Rectal smooth muscle tissue (tissue), 1 donor: ENCODE results near the gene SERGEF.

Experiments
- H3K27ac ChIP-seq: one replicate; pipeline ENCODE4 v1.7.0; 2013; ENCODE audit warnings: low read depth, low read length, inconsistent platforms
- H3K27me3 ChIP-seq: one replicate; pipeline ENCODE4 v1.7.0; 2013; ENCODE audit warnings: low read length; ENCODE audit not compliant: control insufficient read depth, insufficient read depth
- H3K36me3 ChIP-seq: one replicate; pipeline ENCODE4 v1.7.0; 2013; ENCODE audit warnings: low read length; ENCODE audit not compliant: control insufficient read depth, insufficient read depth
- H3K4me1 ChIP-seq: one replicate; pipeline ENCODE4 v1.7.0; 2013; ENCODE audit warnings: low read length; ENCODE audit not compliant: control insufficient read depth, insufficient read depth
- H3K4me3 ChIP-seq: one replicate; pipeline ENCODE4 v1.7.0; 2013; ENCODE audit warnings: low read length
- H3K9ac ChIP-seq: one replicate; pipeline ENCODE4 v1.7.0; 2013; ENCODE audit warnings: low read length

SERGEF gene

GRCh38 chr11:17989306-17989705, 23.5 kb downstream of the SERGEF start:
- no peak overlapping the region for H3K4me3 ChIP-seq
- peaks cover 6% of the 10 kb centered on the region for H3K4me1 ChIP-seq
- peaks cover 13% of the 10 kb centered on the region for H3K36me3 ChIP-seq
- H3K9ac ChIP-seq: no peak overlapping the region
- H3K27ac ChIP-seq: no peak overlapping the region
- no peaks in the 10 kb centered on the region for H3K27me3 ChIP-seq

- no peaks in the 10 kb centered on the region for H3K27me3 ChIP-seq
- H3K4me1 ChIP-seq: peaks cover 6% of the 10 kb centered on the region
- no peak overlapping the region for H3K9ac ChIP-seq
- no peak overlapping the region for H3K27ac ChIP-seq
- H3K4me3 ChIP-seq: no peak overlapping the region
- peaks cover 13% of the 10 kb centered on the region for H3K36me3 ChIP-seq
Measured at GRCh38 chr11:17988465-17988864, 24.4 kb downstream of the SERGEF start.

- Histone ChIP-seq H3K36me3 (peaks cover 13% of the 10 kb centered on the region), H3K4me1 (peaks cover 6% of the 10 kb centered on the region), H3K4me3 (no peak overlapping the region), H3K27me3 (no peaks in the 10 kb centered on the region), H3K9ac (no peak overlapping the region), H3K27ac (no peak overlapping the region)
Measured at GRCh38 chr11:17987826-17988225, 25.0 kb downstream of the SERGEF start.

GRCh38 chr11:17986711-17987220, 26.1 kb downstream of the SERGEF start:
- peaks cover 6% of the 10 kb centered on the region for H3K4me1 ChIP-seq
- H3K4me3 ChIP-seq: no peak overlapping the region
- H3K27ac ChIP-seq: no peak overlapping the region
- no peaks in the 10 kb centered on the region for H3K27me3 ChIP-seq
- peaks cover 13% of the 10 kb centered on the region for H3K36me3 ChIP-seq
- H3K9ac ChIP-seq: no peak overlapping the region

GRCh38 chr11:17986007-17986710, 26.7 kb downstream of the SERGEF start:
- Histone ChIP-seq H3K27me3 (no peaks in the 10 kb centered on the region), H3K27ac (no peak overlapping the region), H3K4me3 (no peak overlapping the region), H3K4me1 (peaks cover 6% of the 10 kb centered on the region), H3K36me3 (peaks cover 13% of the 10 kb centered on the region), H3K9ac (no peak overlapping the region)

GRCh38 chr11:17985517-17985916, 27.3 kb downstream of the SERGEF start:
- H3K27me3 ChIP-seq: no peaks in the 10 kb centered on the region
- H3K27ac ChIP-seq: no peak overlapping the region
- no peak overlapping the region for H3K4me3 ChIP-seq
- H3K4me1 ChIP-seq: peaks cover 6% of the 10 kb centered on the region
- peaks cover 13% of the 10 kb centered on the region for H3K36me3 ChIP-seq
- H3K9ac ChIP-seq: no peak overlapping the region

GRCh38 chr11:17983569-17983968, 29.3 kb downstream of the SERGEF start:
- Histone ChIP-seq H3K36me3 (peaks cover 13% of the 10 kb centered on the region), H3K27me3 (no peaks in the 10 kb centered on the region), H3K4me3 (no peak overlapping the region)

GRCh38 chr11:17979770-17980371, 33.0 kb downstream of the SERGEF start:
- Histone ChIP-seq H3K4me3 (no peak overlapping the region), H3K4me1 (no peaks in the 10 kb centered on the region), H3K36me3 (peaks cover 4% of the 10 kb centered on the region)

More at GRCh38 chr11:17983569-17983968, 29.3 kb downstream of the SERGEF start:
- Histone ChIP-seq H3K27ac (no peak overlapping the region), H3K4me1 (peaks cover 6% of the 10 kb centered on the region), H3K9ac (no peak overlapping the region)

GRCh38 chr11:17978553-17979287, 34.1 kb downstream of the SERGEF start:
- Histone ChIP-seq H3K27ac (no peak overlapping the region), H3K4me1 (no peaks in the 10 kb centered on the region), H3K9ac (no peak overlapping the region)

More at GRCh38 chr11:17979770-17980371, 33.0 kb downstream of the SERGEF start:
- H3K27ac ChIP-seq: no peak overlapping the region
- H3K27me3 ChIP-seq: no peaks in the 10 kb centered on the region
- no peak overlapping the region for H3K9ac ChIP-seq

GRCh38 chr11:17976651-17977050, 36.2 kb downstream of the SERGEF start:
- H3K27me3 ChIP-seq: no peaks in the 10 kb centered on the region
- no peak overlapping the region for H3K4me3 ChIP-seq
- no peak overlapping the region for H3K9ac ChIP-seq
- H3K36me3 ChIP-seq: peaks cover 4% of the 10 kb centered on the region
- H3K27ac ChIP-seq: no peak overlapping the region
- H3K4me1 ChIP-seq: no peaks in the 10 kb centered on the region

More at GRCh38 chr11:17978553-17979287, 34.1 kb downstream of the SERGEF start:
- no peaks in the 10 kb centered on the region for H3K27me3 ChIP-seq
- peaks cover 4% of the 10 kb centered on the region for H3K36me3 ChIP-seq
- H3K4me3 ChIP-seq: no peak overlapping the region

- H3K9ac ChIP-seq: no peak overlapping the region
- H3K27me3 ChIP-seq: no peaks in the 10 kb centered on the region
- H3K36me3 ChIP-seq: peaks cover 4% of the 10 kb centered on the region
- no peak overlapping the region for H3K27ac ChIP-seq
- no peaks in the 10 kb centered on the region for H3K4me1 ChIP-seq
- H3K4me3 ChIP-seq: no peak overlapping the region
Measured at GRCh38 chr11:17974246-17974645, 38.6 kb downstream of the SERGEF start.

- peaks cover 4% of the 10 kb centered on the region for H3K36me3 ChIP-seq
- no peak overlapping the region for H3K27ac ChIP-seq
- no peak overlapping the region for H3K9ac ChIP-seq
- H3K4me3 ChIP-seq: no peak overlapping the region
- H3K4me1 ChIP-seq: no peaks in the 10 kb centered on the region
- H3K27me3 ChIP-seq: no peaks in the 10 kb centered on the region
Measured at GRCh38 chr11:17972987-17973386, 39.9 kb downstream of the SERGEF start.
